Neuronal stem cell (in vitro differentiated cells): ENCODE data around the gene TRAK1.

Experiments used
- DNase-seq: peaks from one replicate; pipeline ENCODE4 v3.0.0-alpha.2; 2013; ENCODE audit warnings: low spot score
- H2AFZ ChIP-seq: one replicate; pipeline ENCODE4 v1.6.1; 2013; ENCODE audit warnings: mild to moderate bottlenecking, low read length, inconsistent platforms
- H2AK5ac ChIP-seq: 2 replicates; pipeline ENCODE4 v1.6.1; 2013; ENCODE audit warnings: low read depth, mild to moderate bottlenecking, inconsistent platforms, low read length, moderate library complexity, mixed read lengths
- H2BK120ac ChIP-seq: 2 replicates; pipeline ENCODE4 v1.6.1; 2013; ENCODE audit warnings: low read depth, mild to moderate bottlenecking, inconsistent platforms, low read length, moderate library complexity, mixed read lengths
- H2BK12ac ChIP-seq: one replicate; pipeline ENCODE4 v1.6.1; 2013; ENCODE audit warnings: low read length, inconsistent platforms
- H2BK15ac ChIP-seq: 2 replicates; pipeline ENCODE4 v1.6.1; 2013; ENCODE audit warnings: mild to moderate bottlenecking, low read length, inconsistent platforms, mixed read lengths
- H2BK5ac ChIP-seq: one replicate; pipeline ENCODE4 v1.6.1; 2013; ENCODE audit warnings: inconsistent platforms, mild to moderate bottlenecking, low read length, moderate library complexity
- H3K14ac ChIP-seq: one replicate; pipeline ENCODE4 v1.6.1; 2013; ENCODE audit warnings: low read length, inconsistent platforms
- H3K18ac ChIP-seq: 2 replicates; pipeline ENCODE4 v1.6.1; 2013; ENCODE audit warnings: low read length, inconsistent platforms
- H3K23ac ChIP-seq: 2 replicates; pipeline ENCODE4 v1.6.1; 2013; ENCODE audit warnings: low read depth, mild to moderate bottlenecking, mixed read lengths, low read length, inconsistent platforms; ENCODE audit not compliant: poor library complexity
- H3K27ac ChIP-seq: replicated peaks from 3 replicates; pipeline ENCODE4 v1.5.1; 2013; ENCODE audit warnings: low read length, inconsistent platforms
- H3K27me3 ChIP-seq, 3 experiments: 2 replicates each; pipeline ENCODE4 v1.6.1; 2013; ENCODE audit warnings: low read length in 3 of 3, mild to moderate bottlenecking in 2 of 3, inconsistent platforms in 1 of 3, low read depth in 1 of 3, mixed read lengths in 1 of 3, moderate library complexity in 1 of 3; ENCODE audit not compliant: control insufficient read depth in 3 of 3, insufficient read depth in 3 of 3
- H3K36me3 ChIP-seq, 2 donors: replicated peaks in 1 of 2; 2 replicates each; pipeline ENCODE4 v1.6.1; 2013; ENCODE audit warnings: low read length in 2 of 2; ENCODE audit not compliant: control insufficient read depth in 2 of 2, insufficient read depth in 2 of 2
- H3K4ac ChIP-seq: 2 replicates; pipeline ENCODE4 v1.6.1; 2013; ENCODE audit warnings: inconsistent platforms, mild to moderate bottlenecking, low read length, moderate library complexity
- H3K4me1 ChIP-seq, 2 donors: 1 replicate in 1 of 2; 2 replicates in 1 of 2; pipeline ENCODE4 v1.6.1; 2013; ENCODE audit warnings: low read length in 2 of 2, low read depth in 1 of 2; ENCODE audit not compliant: control insufficient read depth in 2 of 2, insufficient read depth in 1 of 2
- H3K4me2 ChIP-seq: one replicate; pipeline ENCODE4 v1.6.1; 2013; ENCODE audit warnings: mild to moderate bottlenecking, low read length, inconsistent platforms; ENCODE audit not compliant: insufficient read depth, poor library complexity, severe bottlenecking
- H3K4me3 ChIP-seq, 2 donors: 2 replicates each; pipeline ENCODE4 v1.5.1; 2013; ENCODE audit warnings: low read length in 2 of 2, mild to moderate bottlenecking in 2 of 2, inconsistent platforms in 1 of 2, moderate library complexity in 1 of 2
- H3K79me1 ChIP-seq: one replicate; pipeline ENCODE4 v1.6.1; 2013; ENCODE audit warnings: low read depth, mild to moderate bottlenecking, inconsistent platforms, low read length, moderate library complexity
- H3K9ac ChIP-seq: one replicate; pipeline ENCODE4 v1.6.1; 2013; ENCODE audit warnings: mild to moderate bottlenecking, low read depth, low read length, inconsistent platforms; ENCODE audit not compliant: poor library complexity
- H3K9me3 ChIP-seq, 2 donors: replicated peaks in 1 of 2; 2 replicates each; pipeline versions ENCODE3 to v1.6.1; 2013; ENCODE audit warnings: low read length in 2 of 2, mild to moderate bottlenecking in 2 of 2, inconsistent platforms in 1 of 2, low read depth in 1 of 2, mixed read lengths in 1 of 2, moderate library complexity in 1 of 2; ENCODE audit not compliant: control insufficient read depth in 2 of 2, insufficient read depth in 1 of 2
- H4K8ac ChIP-seq: one replicate; pipeline ENCODE4 v1.6.1; 2013; ENCODE audit warnings: low read depth, mild to moderate bottlenecking, inconsistent platforms, low read length, moderate library complexity
- H4K91ac ChIP-seq: one replicate; pipeline ENCODE4 v1.6.1; 2013; ENCODE audit warnings: low read length, low read depth, mild to moderate bottlenecking, inconsistent platforms; ENCODE audit not compliant: poor library complexity
- WGBS, 2 donors: extraction: QIAGEN DNeasy Blood & Tissue Kit; methylation state at CpG; one replicate each; pipeline ENCODE4 v1.1.7; 2013; ENCODE audit warnings: missing lambda C conversion rate in 2 of 2, mixed read lengths in 1 of 2; ENCODE audit not compliant: insufficient read length in 2 of 2, insufficient replicate concordance in 1 of 2; ENCODE audit errors: extremely low coverage in 2 of 2; 5-methylcytosine and 5-hydroxymethylcytosine counted together

TRAK1 gene

DNA sequence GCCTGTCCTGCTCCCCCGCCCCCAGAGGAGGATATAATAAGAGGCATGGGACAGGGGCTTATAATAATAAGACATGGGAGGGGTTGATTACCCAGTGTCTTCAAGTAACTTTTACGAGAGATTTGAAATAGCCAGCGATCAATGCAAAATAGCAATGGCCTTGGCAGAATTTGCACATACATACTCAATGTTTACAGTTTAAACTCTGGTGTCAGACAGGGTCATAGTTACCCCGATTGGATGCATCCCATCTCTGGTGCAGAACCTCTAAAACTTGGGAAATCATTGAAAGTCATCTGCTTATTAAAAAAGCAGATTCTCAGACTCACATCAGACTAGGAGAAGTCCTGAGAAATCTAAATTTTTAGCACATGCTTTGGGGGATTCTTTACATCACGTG is 61.0 kb downstream of the TRAK1 start:
- Histone ChIP-seq H3K23ac (no peak overlapping the region), H3K27me3 (no peaks in the 10 kb centered on the region), H3K4me2 (no peak overlapping the region), H2AFZ (no peak overlapping the region), H3K4ac (no peak overlapping the region), H2BK120ac (no peak overlapping the region), H4K91ac (no peak overlapping the region), H3K4me1 (peaks cover 9 to 10% of the 10 kb centered on the region in 2 donors), H3K4me3 (no peak overlapping the region), H2BK15ac (no peak overlapping the region), H2BK12ac (no peak overlapping the region), H3K36me3 (no peaks in the 10 kb centered on the region), H2BK5ac (no peak overlapping the region), H3K9me3 (no peaks in the 10 kb centered on the region), H3K27ac (no peak overlapping the region), H3K14ac (no peak overlapping the region), H3K18ac (no peak overlapping the region), H3K9ac (no peak overlapping the region), H4K8ac (no peak overlapping the region), H2AK5ac (no peak overlapping the region), H3K79me1 (peaks cover 5% of the 10 kb centered on the region)
- WGBS, 2 donors = no CpG with 5 or more reads among the region's 5 CpGs
- no peak for DNase-seq

DNA sequence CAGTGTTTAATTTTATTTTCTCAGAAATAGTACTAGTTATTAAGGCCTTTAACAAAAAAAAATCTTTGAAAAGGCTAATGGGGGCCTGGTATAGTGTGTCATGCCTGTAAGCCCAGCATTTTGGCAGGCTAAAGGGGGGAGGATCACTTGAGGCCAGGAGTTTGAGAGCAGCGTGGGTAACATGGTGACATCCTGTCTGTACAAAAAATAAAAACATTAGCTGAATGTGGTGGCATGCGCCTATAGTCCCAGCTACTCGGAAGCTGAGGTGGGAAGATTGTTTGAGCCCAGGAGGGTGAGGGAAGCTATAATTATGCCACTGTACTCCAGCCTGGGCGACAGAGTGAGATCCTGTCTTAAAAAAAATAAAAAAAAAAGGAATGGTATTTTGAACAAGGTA is 61.9 kb downstream of the TRAK1 start:
- H3K18ac ChIP-seq = no peak overlapping the region
- H4K8ac ChIP-seq = no peak overlapping the region
- H2BK5ac ChIP-seq = no peak overlapping the region
- H2BK15ac ChIP-seq = no peak overlapping the region
- no peak overlapping the region for H3K14ac ChIP-seq
- H2BK12ac ChIP-seq = no peak overlapping the region
- no peak overlapping the region for H2AK5ac ChIP-seq
- H3K4ac ChIP-seq = no peak overlapping the region
- H3K9ac ChIP-seq = no peak overlapping the region
- peaks cover 5% of the 10 kb centered on the region for H3K79me1 ChIP-seq
- DNase-seq = no peak
- no peaks in the 10 kb centered on the region for H3K27me3 ChIP-seq
- H3K4me2 ChIP-seq = no peak overlapping the region
- H3K4me1 ChIP-seq = peaks cover 9 to 10% of the 10 kb centered on the region in 2 donors
- H3K9me3 ChIP-seq = no peaks in the 10 kb centered on the region
- no peak overlapping the region for H2AFZ ChIP-seq
- no peak overlapping the region for H2BK120ac ChIP-seq
- no peak overlapping the region for H3K4me3 ChIP-seq
- no peaks in the 10 kb centered on the region for H3K36me3 ChIP-seq
- H3K27ac ChIP-seq = no peak overlapping the region
- H4K91ac ChIP-seq = no peak overlapping the region
- no peak overlapping the region for H3K23ac ChIP-seq
- WGBS, 2 donors = no CpG with 5 or more reads among the region's 4 CpGs

DNA sequence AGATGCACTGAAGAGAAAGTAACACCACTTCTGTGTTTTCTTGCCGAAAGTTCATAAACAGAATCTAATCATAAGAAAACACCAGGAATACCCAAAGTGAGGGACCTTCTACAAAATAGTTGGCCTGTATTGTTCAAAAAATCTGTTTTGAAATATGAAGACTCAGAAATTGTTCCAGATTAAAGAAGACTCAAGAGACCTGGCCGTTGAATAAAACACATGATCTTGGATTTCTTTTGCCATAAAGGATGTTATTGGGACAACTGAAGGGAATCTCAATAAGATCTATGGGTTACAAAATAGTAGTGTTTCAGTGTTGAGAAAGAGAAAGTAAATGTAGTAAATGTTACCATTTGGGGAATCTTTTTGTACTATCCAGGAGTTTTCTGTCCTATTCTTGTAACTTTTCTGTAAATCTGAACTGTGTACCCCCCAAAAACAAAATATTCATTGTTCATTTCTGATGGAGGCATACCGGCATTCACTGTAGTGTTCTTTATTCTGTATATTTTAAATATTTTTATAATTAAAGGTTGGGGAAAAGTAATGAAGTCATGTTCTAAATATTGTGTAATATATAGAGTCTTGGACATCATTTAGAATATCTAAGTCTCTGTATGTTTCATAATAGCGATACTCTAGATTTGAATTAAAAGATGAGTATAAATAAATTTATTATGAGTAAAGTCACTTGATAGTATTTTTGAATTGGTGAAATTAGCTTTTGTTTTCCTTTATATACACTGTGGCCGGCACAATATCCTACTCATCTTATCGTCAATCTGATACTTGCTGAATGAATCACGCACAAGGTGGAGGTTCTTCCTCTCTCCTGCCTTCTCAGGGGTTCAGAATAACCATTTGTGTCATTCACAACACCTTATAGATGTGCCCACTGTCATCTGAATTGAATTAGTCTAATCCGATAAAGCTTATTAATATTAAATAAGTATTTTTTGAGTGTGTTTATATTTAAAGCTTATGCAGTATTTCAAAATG is 66.7 kb downstream of the TRAK1 start:
- no CpG with 5 or more reads among the region's 8 CpGs for WGBS, 2 donors
- H3K23ac ChIP-seq = no peak overlapping the region
- H2BK5ac ChIP-seq = no peak overlapping the region
- no peak overlapping the region for H3K18ac ChIP-seq
- H2AK5ac ChIP-seq = no peak overlapping the region
- no peak overlapping the region for H3K4me2 ChIP-seq
- peaks cover 7 to 11% of the 10 kb centered on the region in 2 donors for H3K4me1 ChIP-seq
- DNase-seq = no peak
- no peak overlapping the region for H3K9ac ChIP-seq
- H2BK15ac ChIP-seq = no peak overlapping the region
- H2BK12ac ChIP-seq = no peak overlapping the region
- no peak overlapping the region for H3K4ac ChIP-seq
- no peaks in the 10 kb centered on the region for H3K9me3 ChIP-seq
- no peaks in the 10 kb centered on the region for H3K27me3 ChIP-seq
- no peak overlapping the region for H3K14ac ChIP-seq
- no peaks in the 10 kb centered on the region for H3K79me1 ChIP-seq
- H3K27ac ChIP-seq = no peak overlapping the region
- H2BK120ac ChIP-seq = no peak overlapping the region
- no peak overlapping the region for H4K91ac ChIP-seq
- H2AFZ ChIP-seq = no peak overlapping the region
- H3K4me3 ChIP-seq = no peak overlapping the region
- H4K8ac ChIP-seq = no peak overlapping the region
- H3K36me3 ChIP-seq = no peaks in the 10 kb centered on the region

DNA sequence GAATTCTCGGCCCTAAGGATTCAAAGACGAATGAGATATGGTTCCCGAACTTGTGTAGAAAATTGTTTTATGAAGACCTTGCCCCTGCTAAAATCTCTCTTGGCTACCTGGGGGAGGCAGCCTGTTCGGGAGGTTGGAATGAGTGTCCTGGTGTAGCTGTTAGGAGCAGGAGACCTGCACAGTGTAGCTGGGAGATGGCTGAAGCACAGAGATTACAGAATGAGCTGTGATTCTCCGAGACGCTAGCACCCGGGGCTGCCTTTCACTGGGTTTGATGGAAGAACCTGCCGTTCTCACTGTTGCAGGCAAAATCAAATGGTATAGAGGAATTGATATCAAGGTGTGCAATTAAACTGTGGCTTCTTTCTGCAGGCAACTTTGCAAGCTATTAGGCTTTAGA is 68.0 kb downstream of the TRAK1 start:
- Histone ChIP-seq H3K27me3 (no peaks in the 10 kb centered on the region), H3K4me2 (no peak overlapping the region), H3K14ac (no peak overlapping the region), H3K9ac (no peak overlapping the region), H2BK12ac (no peak overlapping the region), H3K27ac (no peak overlapping the region), H3K9me3 (no peaks in the 10 kb centered on the region), H3K4me3 (no peak overlapping the region), H2BK120ac (no peak overlapping the region), H3K4me1 (peaks cover 7 to 11% of the 10 kb centered on the region in 2 donors), H3K4ac (no peak overlapping the region), H3K18ac (no peak overlapping the region), H2AK5ac (no peak overlapping the region), H4K91ac (no peak overlapping the region), H3K23ac (no peak overlapping the region), H3K79me1 (no peaks in the 10 kb centered on the region), H2AFZ (no peak overlapping the region), H4K8ac (no peak overlapping the region), H2BK15ac (no peak overlapping the region), H3K36me3 (peaks cover 0 to 1% of the 10 kb centered on the region in 2 donors), H2BK5ac (no peak overlapping the region)
- whole genome bisulfite sequencing, 2 donors = no CpG with 5 or more reads among the region's 8 CpGs
- no peak for DNase-seq
